ENCODE results near the gene ARF3.

GRCh38 chr12:48985475-48985897 lies 28.2 kb upstream of the ARF3 start:
- no peak for TF ChIP-seq FOXM1 (IDR thresholded peaks at IDR 0.05; ENCODE audit: borderline replicate concordance)
- TF ChIP-seq FOXK2 (IDR thresholded peaks at IDR 0.05): no peak
- no peak for TF ChIP-seq SP1 (IDR thresholded peaks at IDR 0.05)
- TF ChIP-seq FOXA1 (IDR thresholded peaks at IDR 0.05): no peak
- TF ChIP-seq SUZ12 (IDR thresholded peaks at IDR 0.05): no peak
- no peak for TF ChIP-seq BHLHE40 (IDR thresholded peaks at IDR 0.05; ENCODE audit: borderline replicate concordance)
- TF ChIP-seq NFRKB (IDR thresholded peaks at IDR 0.05): no peak

Measured in HEK293T (cell line).